ENCODE measurements around the gene ARR3.

The ARR3 gene

GRCh38 chrX:70289168-70289792, 21.1 kb downstream of the ARR3 start:
- ATAC-seq (ENCODE audit: insufficient read depth, low read depth) (no peak), DNase-seq (no peak)
- Histone ChIP-seq H3K4me1 (ENCODE audit: insufficient read depth, low read length) (peaks cover 36% of the 10 kb centered on the region), H3K27me3 (ENCODE audit: insufficient read depth, low read length, poor library complexity) (no peaks in the 10 kb centered on the region), H3K79me2 (ENCODE audit: insufficient read depth, low read length) (peaks cover 51% of the 10 kb centered on the region), H3K4me2 (ENCODE audit: insufficient read depth, low read length) (peak overlapping the region; percentile 93), H3K9me3 (ENCODE audit: insufficient read depth, low read length, severe bottlenecking) (no peaks in the 10 kb centered on the region), H3K36me3 (ENCODE audit: insufficient read depth, low read length) (peaks cover 32% of the 10 kb centered on the region), H2AFZ (ENCODE audit: low read depth, low read length) (peak overlapping the region; percentile 95), H3K27ac (ENCODE audit: low read length) (peak overlapping the region; percentile 91), H4K20me1 (ENCODE audit: insufficient read depth, low read length) (no peaks in the 10 kb centered on the region), H3K9ac (ENCODE audit: low read depth, low read length) (peak overlapping the region; percentile 78), H3K4me3 (ENCODE audit: low read depth in 1 of 2, low read length in 2 of 2) (peak overlapping the region; percentile 75 to 98; a peak in 3 of 4 replicates)
- no peak for TF ChIP-seq EZH2 (IDR thresholded peaks at IDR 0.05; ENCODE audit: borderline replicate concordance, low read depth, low read length, severe bottlenecking)
- TF ChIP-seq, protein P1, sequence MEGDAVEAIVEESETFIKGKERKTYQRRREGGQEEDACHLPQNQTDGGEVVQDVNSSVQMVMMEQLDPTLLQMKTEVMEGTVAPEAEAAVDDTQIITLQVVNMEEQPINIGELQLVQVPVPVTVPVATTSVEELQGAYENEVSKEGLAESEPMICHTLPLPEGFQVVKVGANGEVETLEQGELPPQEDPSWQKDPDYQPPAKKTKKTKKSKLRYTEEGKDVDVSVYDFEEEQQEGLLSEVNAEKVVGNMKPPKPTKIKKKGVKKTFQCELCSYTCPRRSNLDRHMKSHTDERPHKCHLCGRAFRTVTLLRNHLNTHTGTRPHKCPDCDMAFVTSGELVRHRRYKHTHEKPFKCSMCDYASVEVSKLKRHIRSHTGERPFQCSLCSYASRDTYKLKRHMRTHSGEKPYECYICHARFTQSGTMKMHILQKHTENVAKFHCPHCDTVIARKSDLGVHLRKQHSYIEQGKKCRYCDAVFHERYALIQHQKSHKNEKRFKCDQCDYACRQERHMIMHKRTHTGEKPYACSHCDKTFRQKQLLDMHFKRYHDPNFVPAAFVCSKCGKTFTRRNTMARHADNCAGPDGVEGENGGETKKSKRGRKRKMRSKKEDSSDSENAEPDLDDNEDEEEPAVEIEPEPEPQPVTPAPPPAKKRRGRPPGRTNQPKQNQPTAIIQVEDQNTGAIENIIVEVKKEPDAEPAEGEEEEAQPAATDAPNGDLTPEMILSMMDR (IDR thresholded peaks at IDR 0.05; ENCODE audit: borderline replicate concordance, extremely low read depth, low read length, poor library complexity, severe bottlenecking), result no peak

GRCh38 chrX:70289793-70290770, 21.9 kb downstream of the ARR3 start, which contains the start of the genes KIF4A and PDZD11:
KIF4A (plus strand) TSS chrX:70290104; CDS start chrX:70290459, 355 bp downstream.
PDZD11 (minus strand) TSS chrX:70289927; CDS start chrX:70289341, 586 bp downstream.
- peaks cover 36% of the 10 kb centered on the region for H3K4me1 ChIP-seq (ENCODE audit: insufficient read depth, low read length)
- peaks cover 57% of the 10 kb centered on the region for H3K79me2 ChIP-seq (ENCODE audit: insufficient read depth, low read length)
- no peak for TF ChIP-seq EZH2 (IDR thresholded peaks at IDR 0.05; ENCODE audit: borderline replicate concordance, low read depth, low read length, severe bottlenecking)
- TF ChIP-seq, protein P1 (IDR thresholded peaks at IDR 0.05; ENCODE audit: borderline replicate concordance, extremely low read depth, low read length, poor library complexity, severe bottlenecking), result no peak
- H3K9me3 ChIP-seq (ENCODE audit: insufficient read depth, low read length, severe bottlenecking), result no peaks in the 10 kb centered on the region
- H3K9ac ChIP-seq (ENCODE audit: low read depth, low read length), result peak within 1 kb of the TSS; percentile 78
- H2AFZ ChIP-seq (ENCODE audit: low read depth, low read length), result peak within 1 kb of the TSS; percentile 95
- peak within 1 kb of the TSS; percentile 93 for H3K4me2 ChIP-seq (ENCODE audit: insufficient read depth, low read length)
- ATAC-seq (ENCODE audit: insufficient read depth, low read depth) (peak; percentile 98), DNase-seq (peak; percentile 86)
- no peaks in the 10 kb centered on the region for H4K20me1 ChIP-seq (ENCODE audit: insufficient read depth, low read length)
- peak within 1 kb of the TSS; percentile 75 to 98 for H3K4me3 ChIP-seq (ENCODE audit: low read depth in 1 of 2, low read length in 2 of 2)
- H3K36me3 ChIP-seq (ENCODE audit: insufficient read depth, low read length), result peaks cover 39% of the 10 kb centered on the region
- peak within 1 kb of the TSS; percentile 91 for H3K27ac ChIP-seq (ENCODE audit: low read length)
- H3K27me3 ChIP-seq (ENCODE audit: insufficient read depth, low read length, poor library complexity), result no peaks in the 10 kb centered on the region

GRCh38 chrX:70292788-70293187, 24.7 kb downstream of the ARR3 start:
- TF ChIP-seq EZH2 (IDR thresholded peaks at IDR 0.05; ENCODE audit: borderline replicate concordance, low read depth, low read length, severe bottlenecking), result no peak
- TF ChIP-seq, protein P1 (IDR thresholded peaks at IDR 0.05; ENCODE audit: borderline replicate concordance, extremely low read depth, low read length, poor library complexity, severe bottlenecking), result no peak
- H3K9me3 ChIP-seq (ENCODE audit: insufficient read depth, low read length, severe bottlenecking), result no peaks in the 10 kb centered on the region
- no peak overlapping the region for H3K27ac ChIP-seq (ENCODE audit: low read length)
- 0 out of 4 replicates have a peak overlapping the region, but pooled peaks of 1 of the 2 experiments have one; percentile 20 for H3K4me3 ChIP-seq (ENCODE audit: low read depth in 1 of 2, low read length in 2 of 2)
- H3K9ac ChIP-seq (ENCODE audit: low read depth, low read length), result no peak overlapping the region
- H2AFZ ChIP-seq (ENCODE audit: low read depth, low read length), result no peak overlapping the region
- peak overlapping the region; percentile 93; the same call in 1 of the 2 replicates for H3K4me2 ChIP-seq (ENCODE audit: insufficient read depth, low read length)
- no peak for ATAC-seq (ENCODE audit: insufficient read depth, low read depth)
- H3K27me3 ChIP-seq (ENCODE audit: insufficient read depth, low read length, poor library complexity), result no peaks in the 10 kb centered on the region
- DNase-seq, result no peak
- H3K36me3 ChIP-seq (ENCODE audit: insufficient read depth, low read length), result peaks cover 43% of the 10 kb centered on the region
- H3K4me1 ChIP-seq (ENCODE audit: insufficient read depth, low read length), result peaks cover 36% of the 10 kb centered on the region
- H3K79me2 ChIP-seq (ENCODE audit: insufficient read depth, low read length), result peaks cover 67% of the 10 kb centered on the region
- H4K20me1 ChIP-seq (ENCODE audit: insufficient read depth, low read length), result no peaks in the 10 kb centered on the region
